Measurements from ENCODE around the gene RORC. TPM values are rescaled to one million over a fixed set of nuclear protein-coding genes. Genes with fewer than 3 reads are reported as not detected.

Gene RORC
- total and polyA plus RNA-seq, 2 of the 8 experiments (the other 6 are each of a cell fraction or from before 2014, with no cell fraction given), result 0.44 to 0.54 TPM

DNA sequence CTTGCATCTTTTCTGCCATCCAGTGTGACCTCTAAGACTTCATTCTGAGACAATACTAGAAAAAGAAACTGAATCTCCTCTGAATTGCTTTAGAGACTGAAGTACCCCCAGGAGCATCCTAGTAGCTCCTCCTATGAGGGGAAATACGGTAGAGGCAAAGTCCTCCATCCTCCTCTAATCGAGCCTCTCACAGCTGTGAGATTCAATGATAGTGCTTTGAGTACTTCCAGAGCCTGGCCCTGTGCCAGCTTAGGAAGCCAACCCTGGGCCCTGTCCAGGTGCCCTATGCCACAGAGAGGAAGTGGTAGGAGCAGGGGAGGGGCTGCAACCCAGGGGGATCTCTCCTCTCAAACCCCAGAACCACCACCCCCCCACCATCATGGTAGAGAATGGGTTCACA, 10.7 kb downstream of the RORC start:
- no peak overlapping the region for H3K4me2 ChIP-seq (ENCODE audit: insufficient read depth in 1 of 2, low read depth in 2 of 2, low read length in 2 of 2)
- no peak overlapping the region for H3K4me3 ChIP-seq (ENCODE audit: extremely low read depth in 1 of 4, insufficient read depth in 2 of 4, low read depth in 3 of 4, low read length in 4 of 4)
- H2BK120ac ChIP-seq (replicated peaks; ENCODE audit: low read depth, low read length), result no peak overlapping the region
- 95% methylated on average over 2 of the region's 2 CpGs; no CpG with 5 or more reads in 1 of the 2 experiments for WGBS, 2 experiments (ENCODE audit: extremely low coverage in 1 of 2, insufficient coverage in 1 of 2, insufficient read length in 1 of 2, insufficient replicate concordance in 2 of 2, low coverage in 1 of 2, low lambda C conversion rate in 2 of 2, missing lambda C conversion rate in 1 of 2)
- no peak overlapping the region for H3K23ac ChIP-seq (ENCODE audit: insufficient read length)
- no peak overlapping the region for H2AK5ac ChIP-seq (ENCODE audit: low read depth, low read length)
- H2BK5ac ChIP-seq (ENCODE audit: low read depth, low read length), result no peak overlapping the region
- CTCF ChIA-PET (ENCODE audit: partially characterized antibody), result interaction anchor here (0.9 to 3.5 kb wide), 7 partner anchors 9 to 281 kb away, joined by 3 to 22 read pairs (median 4); partner anchors contain the start of gene TUFT1
- no peak overlapping the region for H4K91ac ChIP-seq (replicated peaks; ENCODE audit: insufficient read length, low read length)
- H2AFZ ChIP-seq (ENCODE audit: low read length), result no peak overlapping the region
- no peak overlapping the region for H3K14ac ChIP-seq (ENCODE audit: insufficient read length)
- POLR2A ChIA-PET (ENCODE audit: partially characterized antibody), result interaction anchor here (1.0 kb wide), 1 partner anchor 11 kb away, joined by 3 read pairs; no protein-coding TSS in a partner anchor
- H4K8ac ChIP-seq (ENCODE audit: extremely low read depth, insufficient read depth, low read length), result no peak overlapping the region
- no peak overlapping the region for H3K4ac ChIP-seq (replicated peaks; ENCODE audit: insufficient read length, low read depth, low read length)
- no peaks in the 10 kb centered on the region for H3K36me3 ChIP-seq (ENCODE audit: control insufficient read depth in 2 of 4, insufficient read depth in 4 of 4, low read length in 3 of 4)
- H2BK20ac ChIP-seq (ENCODE audit: low read length), result no peak overlapping the region
- H2BK12ac ChIP-seq (ENCODE audit: low read depth, low read length), result no peak overlapping the region
- no peaks in the 10 kb centered on the region for H3K79me1 ChIP-seq (ENCODE audit: low read depth, low read length)
- H3K18ac ChIP-seq (ENCODE audit: extremely low read depth, low read length), result no peak overlapping the region
- H3K27ac ChIP-seq (ENCODE audit: low read depth, low read length), result no peak overlapping the region
- FAIRE-seq (no peak), DNase-seq (ENCODE audit: low read depth in 1 of 2, low spot score in 2 of 2) (no peak)
- H4K20me1 ChIP-seq (replicated peaks in 1 of 2; ENCODE audit: control insufficient read depth in 1 of 2, insufficient read depth in 2 of 2, low read length in 2 of 2), result no peaks in the 10 kb centered on the region
- no peaks in the 10 kb centered on the region for H3K27me3 ChIP-seq (replicated peaks in 1 of 4; ENCODE audit: control insufficient read depth in 3 of 4, extremely low read depth in 1 of 4, insufficient read depth in 3 of 4, low read length in 3 of 4)
- H3K4me1 ChIP-seq (replicated peaks in 1 of 4; ENCODE audit: control insufficient read depth in 3 of 4, insufficient read depth in 4 of 4, low read length in 3 of 4), result peaks cover 0 to 14% (median 10%) of the 10 kb centered on the region in 4 experiments; a peak in 6 of 7 replicates
- no peak overlapping the region for H4K5ac ChIP-seq (ENCODE audit: insufficient read length, low read depth, low read length)
- H3K9ac ChIP-seq (replicated peaks in 1 of 4; ENCODE audit: extremely low read depth in 1 of 4, low read depth in 3 of 4, low read length in 3 of 4), result no peak overlapping the region
- H2BK15ac ChIP-seq (ENCODE audit: low read length), result no peak overlapping the region
- H3K79me2 ChIP-seq (ENCODE audit: control insufficient read depth in 1 of 2, insufficient read depth in 2 of 2, low read length in 2 of 2), result no peaks in the 10 kb centered on the region
- H3K56ac ChIP-seq (replicated peaks; ENCODE audit: insufficient read length, low read depth, low read length), result no peak overlapping the region
- H3K23me2 ChIP-seq (ENCODE audit: low read depth, low read length), result no peaks in the 10 kb centered on the region; the same call in 1 of the 2 replicates
- H3K9me3 ChIP-seq (ENCODE audit: insufficient read depth in 2 of 2, low read depth in 1 of 2, low read length in 1 of 2), result no peaks in the 10 kb centered on the region
- TF ChIP-seq CEBPB (IDR thresholded peaks at IDR 0.05; ENCODE audit: low read depth, low read length) (no peak), FOSL1 (IDR thresholded peaks at IDR 0.05; ENCODE audit: insufficient read depth, low read depth, low read length) (no peak), USF2 (IDR thresholded peaks at IDR 0.05; ENCODE audit: low read length) (no peak), TEAD4 (IDR thresholded peaks at IDR 0.05; ENCODE audit: low read depth, low read length) (no peak), JUND (IDR thresholded peaks at IDR 0.05; ENCODE audit: low read length) (no peak)

Measured in H1 (cell line).